ENCODE results near the gene PPP6R1. TPM values are rescaled to one million over a fixed set of nuclear protein-coding genes. Genes with fewer than 3 reads are reported as not detected.

The PPP6R1 gene
- total RNA-seq, 1 donor from 2014 or later: 30.4 TPM

- H3K27me3 ChIP-seq: no peaks in the 10 kb centered on the region
- H3K9me3 ChIP-seq: no peaks in the 10 kb centered on the region
- no peak for TF ChIP-seq POLR2A (IDR thresholded peaks at IDR 0.05)
- no peak for TF ChIP-seq CTCF (IDR thresholded peaks at IDR 0.05)
- no peak for TF ChIP-seq POLR2AphosphoS5 (IDR thresholded peaks at IDR 0.05; ENCODE audit: insufficient read depth in 1 of 2, low read depth in 1 of 2)
- no peaks in the 10 kb centered on the region for H3K4me1 ChIP-seq
- DNase-seq (ENCODE audit: extremely low spot score in 2 of 2): no peak
- intact Hi-C loops (cut with DNase I): no loop called here
- no peak overlapping the region for H3K4me3 ChIP-seq
- H3K36me3 ChIP-seq: peaks cover 0 to 4% of the 10 kb centered on the region in 2 donors
- no peak overlapping the region for H3K27ac ChIP-seq
These were observed 7.0 kb upstream of the PPP6R1 start for GRCh38 chr19:55265723-55266386.

- DNase-seq (ENCODE audit: extremely low spot score in 2 of 2): no peak
- intact Hi-C loops (cut with DNase I): no loop called here
- no peak overlapping the region for H3K4me3 ChIP-seq
- peaks cover 0 to 4% of the 10 kb centered on the region in 2 donors for H3K36me3 ChIP-seq
- no peaks in the 10 kb centered on the region for H3K9me3 ChIP-seq
- H3K4me1 ChIP-seq: peaks cover 2% of the 10 kb centered on the region
- no peak overlapping the region for H3K27ac ChIP-seq
- no peak for TF ChIP-seq CTCF (IDR thresholded peaks at IDR 0.05)
- no peak for TF ChIP-seq POLR2A (IDR thresholded peaks at IDR 0.05)
- no peak for TF ChIP-seq POLR2AphosphoS5 (IDR thresholded peaks at IDR 0.05; ENCODE audit: insufficient read depth in 1 of 2, low read depth in 1 of 2)
- no peaks in the 10 kb centered on the region for H3K27me3 ChIP-seq
These were observed 6.4 kb upstream of the PPP6R1 start for GRCh38 chr19:55265173-55265572.

- no peaks in the 10 kb centered on the region for H3K9me3 ChIP-seq
- no peak for DNase-seq (ENCODE audit: extremely low spot score in 2 of 2)
- H3K27ac ChIP-seq: no peak overlapping the region
- TF ChIP-seq CTCF (IDR thresholded peaks at IDR 0.05) (no peak), POLR2AphosphoS5 (IDR thresholded peaks at IDR 0.05; ENCODE audit: insufficient read depth in 1 of 2, low read depth in 1 of 2) (no peak), POLR2A (IDR thresholded peaks at IDR 0.05) (no peak)
- intact Hi-C loops (cut with DNase I): no loop called here
- no peak overlapping the region for H3K4me3 ChIP-seq
- peaks cover 8% of the 10 kb centered on the region for H3K4me1 ChIP-seq
- peaks cover 0 to 4% of the 10 kb centered on the region in 2 donors for H3K36me3 ChIP-seq
- H3K27me3 ChIP-seq: no peaks in the 10 kb centered on the region
These were observed 5.7 kb upstream of the PPP6R1 start for GRCh38 chr19:55264531-55264930.

- no peak overlapping the region for H3K4me3 ChIP-seq
- peaks cover 17% of the 10 kb centered on the region for H3K4me1 ChIP-seq
- H3K27ac ChIP-seq: no peak overlapping the region
- intact Hi-C loops (cut with DNase I): no loop called here
- TF ChIP-seq CTCF (IDR thresholded peaks at IDR 0.05): no peak
- no peak for TF ChIP-seq POLR2A (IDR thresholded peaks at IDR 0.05)
- TF ChIP-seq POLR2AphosphoS5 (IDR thresholded peaks at IDR 0.05; ENCODE audit: insufficient read depth in 1 of 2, low read depth in 1 of 2): no peak
- no peaks in the 10 kb centered on the region for H3K9me3 ChIP-seq
- DNase-seq (ENCODE audit: extremely low spot score in 2 of 2): no peak
- H3K27me3 ChIP-seq: no peaks in the 10 kb centered on the region
- H3K36me3 ChIP-seq: peaks cover 0 to 4% of the 10 kb centered on the region in 2 donors
These were observed 3.5 kb upstream of the PPP6R1 start for GRCh38 chr19:55262359-55262758.

GRCh38 chr19:55261671-55262126, 2.9 kb upstream of the PPP6R1 start:
- H3K27ac ChIP-seq: no peak overlapping the region
- DNase-seq (ENCODE audit: extremely low spot score in 2 of 2): no peak
- H3K4me1 ChIP-seq: peaks cover 23% of the 10 kb centered on the region
- H3K36me3 ChIP-seq: peaks cover 0 to 2% of the 10 kb centered on the region in 2 donors
- TF ChIP-seq POLR2A (IDR thresholded peaks at IDR 0.05): no peak
- no peak for TF ChIP-seq POLR2AphosphoS5 (IDR thresholded peaks at IDR 0.05; ENCODE audit: insufficient read depth in 1 of 2, low read depth in 1 of 2)
- no peak for TF ChIP-seq CTCF (IDR thresholded peaks at IDR 0.05)
- no peak overlapping the region for H3K4me3 ChIP-seq
- intact Hi-C loops (cut with DNase I): no loop called here
- H3K9me3 ChIP-seq: no peaks in the 10 kb centered on the region
- H3K27me3 ChIP-seq: no peaks in the 10 kb centered on the region

Data from vagina (tissue), 2 donors.